LHCN-M2 (cell line): ENCODE results near the gene PTER. TPM values are rescaled to one million over a fixed set of nuclear protein-coding genes. Genes with fewer than 3 reads are reported as not detected.
A peak's percentile ranks its signal among the peaks of the same experiment; 100 is the strongest.

Source experiments
- DNase-seq: peaks from one replicate; pipeline ENCODE4 v3.0.0-alpha.2; 2012; ENCODE audit warnings: low read depth
- polyA plus RNA-seq: library from polyadenylated mRNA; unstranded; fragments of >200 nt; gene quantifications from one replicate; pipeline ENCODE4 v1.2.1, GENCODE V29; 2012; ENCODE audit warnings: missing spikeins
- total RNA-seq: library from RNA; depleted of rRNA; stranded (reverse); fragments of >200 nt; gene quantifications from 2 replicates; pipeline ENCODE4 v1.2.3, GENCODE V29; 2014; rRNA removed

Gene PTER, protein sequence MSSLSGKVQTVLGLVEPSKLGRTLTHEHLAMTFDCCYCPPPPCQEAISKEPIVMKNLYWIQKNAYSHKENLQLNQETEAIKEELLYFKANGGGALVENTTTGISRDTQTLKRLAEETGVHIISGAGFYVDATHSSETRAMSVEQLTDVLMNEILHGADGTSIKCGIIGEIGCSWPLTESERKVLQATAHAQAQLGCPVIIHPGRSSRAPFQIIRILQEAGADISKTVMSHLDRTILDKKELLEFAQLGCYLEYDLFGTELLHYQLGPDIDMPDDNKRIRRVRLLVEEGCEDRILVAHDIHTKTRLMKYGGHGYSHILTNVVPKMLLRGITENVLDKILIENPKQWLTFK
- total RNA-seq: 5.8 and 8.7 TPM in 2 replicates
- 1.7 TPM for polyA plus RNA-seq

DNA sequence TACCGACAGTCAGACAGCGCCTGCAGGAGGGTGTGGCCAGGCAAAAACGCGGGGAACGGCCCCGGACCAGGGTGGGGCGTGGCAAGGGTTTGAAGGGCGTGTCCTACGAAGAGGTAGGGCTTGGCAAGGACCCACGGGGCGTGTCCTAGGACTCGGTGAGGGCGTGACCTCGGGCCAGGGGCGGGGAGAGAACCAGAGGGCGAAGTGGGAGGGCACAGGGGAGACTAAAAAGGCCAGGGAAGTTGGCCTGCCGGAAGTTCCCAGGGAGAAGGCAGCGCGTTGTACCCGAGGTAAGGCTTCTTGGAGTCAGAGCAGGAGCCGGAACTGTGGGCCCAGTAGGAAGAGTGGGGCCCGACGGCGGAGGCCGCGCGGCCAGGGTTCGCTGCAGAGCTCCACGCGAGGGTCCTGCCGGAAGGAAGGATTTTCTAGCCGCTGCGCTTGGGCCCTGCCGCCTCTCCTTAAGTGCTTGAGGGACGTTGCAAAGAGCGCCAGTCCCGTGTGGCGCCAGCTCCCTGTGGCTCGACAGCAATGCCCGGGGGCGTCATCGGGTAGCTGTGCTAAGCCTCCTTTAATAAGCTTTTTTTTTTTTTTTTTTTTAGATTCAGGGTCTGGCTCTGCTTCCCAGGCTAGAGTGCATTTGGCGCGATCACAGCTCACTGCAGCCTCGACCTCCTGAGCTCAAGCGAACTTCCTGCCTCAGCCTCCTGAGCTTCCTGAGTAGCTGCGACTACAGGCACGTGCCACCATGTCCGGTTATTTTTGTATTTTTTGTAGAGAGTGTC is at the start of gene PTER:
Gene PTER, plus strand, starts transcription at position 253 of the 782 bp plus-strand sequence. CDS start 47,375 bp downstream, outside the sequence.
- peak; percentile 80 for DNase-seq

DNA sequence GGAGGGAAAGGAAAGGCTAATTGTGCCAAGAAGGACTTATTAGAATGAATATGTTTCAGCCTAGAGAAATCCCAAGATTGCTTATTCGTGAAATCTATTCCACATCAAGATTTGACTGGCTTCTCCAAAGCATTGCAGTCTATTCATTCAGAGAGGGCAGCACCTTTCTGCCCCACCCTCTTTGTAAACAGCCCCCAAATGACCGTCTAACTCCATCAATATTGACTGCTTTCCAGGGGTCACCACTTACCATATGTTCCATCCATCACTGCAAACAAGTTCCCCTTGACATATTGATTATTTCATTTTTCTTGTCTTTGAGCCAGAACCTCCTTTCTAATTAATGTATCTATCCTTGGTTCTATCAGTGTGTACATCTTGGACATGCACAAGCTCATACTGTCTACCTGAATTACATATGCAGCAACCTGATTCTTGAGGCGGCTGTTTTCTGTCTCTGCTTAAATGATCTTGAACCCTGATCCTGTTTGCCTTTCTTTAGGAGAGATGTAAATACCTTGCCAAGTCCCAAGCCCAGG is 44.2 kb upstream of the PTER start:
- no peak for DNase-seq

DNA sequence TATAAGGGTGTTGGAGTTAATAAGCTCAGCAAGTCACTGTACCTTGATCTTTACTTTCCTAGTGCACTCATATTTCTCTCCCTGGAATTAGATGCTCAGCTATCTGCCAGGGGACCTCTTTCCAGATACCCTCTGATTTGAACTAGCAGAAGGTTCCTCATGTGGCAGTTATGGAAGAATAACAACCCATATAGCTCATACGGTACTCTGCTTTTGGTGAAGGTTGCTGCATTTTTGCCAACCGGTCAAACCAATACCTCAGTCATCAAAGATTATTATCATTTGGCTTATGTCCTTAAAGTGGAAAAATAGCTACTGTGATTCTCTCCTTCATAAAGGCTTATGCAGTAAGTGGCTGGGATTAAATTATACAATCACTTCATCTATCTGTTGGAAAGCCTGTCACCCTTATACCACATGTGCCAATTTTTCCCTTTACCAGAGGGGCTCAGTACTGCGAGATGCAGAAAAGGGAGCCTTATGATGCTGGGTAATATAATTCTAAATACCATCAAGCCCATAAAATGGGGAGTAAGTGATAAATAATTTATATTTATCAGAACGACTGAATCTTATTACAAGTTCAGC is 43.4 kb upstream of the PTER start:
- DNase-seq: no peak

DNA sequence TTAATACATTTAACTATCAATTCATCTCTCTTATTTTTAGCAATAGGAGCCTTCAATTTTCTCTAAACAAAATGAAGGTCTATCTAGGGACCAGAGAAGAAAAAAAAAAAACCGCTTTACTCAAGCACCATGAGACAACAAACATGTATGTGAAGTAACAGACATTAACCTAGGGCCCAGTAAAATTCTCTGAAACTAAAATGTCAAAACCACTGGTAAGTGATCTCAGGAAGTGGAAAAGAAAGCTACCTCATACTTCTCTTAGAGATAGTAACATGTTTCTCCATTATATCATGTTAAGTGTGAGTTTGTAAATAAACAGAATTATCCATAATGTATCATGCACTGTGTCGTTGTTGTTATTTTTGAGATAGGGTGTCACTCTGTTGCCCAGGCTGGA is 35.4 kb upstream of the PTER start:
- DNase-seq: no peak

DNA sequence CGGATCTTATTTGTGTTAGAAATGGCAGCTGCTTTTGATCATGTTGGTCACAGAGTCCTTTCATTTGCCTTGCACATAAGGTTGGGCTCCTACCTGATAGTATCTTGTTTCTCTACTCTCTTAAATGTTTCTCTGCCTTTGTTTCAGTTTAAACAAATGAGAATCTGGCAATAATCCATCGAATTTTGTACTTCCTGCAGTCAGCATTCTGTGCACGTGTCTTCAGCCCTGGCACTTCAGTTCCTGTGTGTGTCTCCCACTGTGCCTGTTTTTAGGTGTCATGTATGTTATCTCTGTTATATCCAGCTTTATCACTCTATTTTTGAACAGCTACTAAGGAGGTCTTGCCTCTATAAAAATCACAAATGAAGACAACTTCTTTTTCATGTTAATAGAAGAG is 28.4 kb upstream of the PTER start:
- no peak for DNase-seq

DNA sequence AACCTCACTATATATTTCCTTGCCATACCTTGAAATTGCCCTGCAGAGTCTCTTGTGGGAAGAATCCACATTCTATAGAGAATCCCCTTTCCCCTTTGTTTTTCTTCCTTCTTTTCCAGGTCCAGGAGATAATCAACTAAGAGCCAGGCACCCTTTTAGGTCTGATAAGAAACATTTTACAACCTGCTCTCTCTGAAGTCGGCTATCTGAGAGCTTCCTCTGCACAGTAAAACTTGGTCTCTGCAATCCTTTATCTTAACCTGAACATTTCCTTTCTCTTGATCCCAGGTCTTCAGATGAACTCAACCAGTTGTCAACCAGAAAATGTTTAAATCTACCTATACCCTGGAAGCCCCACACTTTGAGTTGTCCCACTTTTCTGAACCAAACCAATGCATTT is 19.5 kb upstream of the PTER start:
- no peak for DNase-seq

DNA sequence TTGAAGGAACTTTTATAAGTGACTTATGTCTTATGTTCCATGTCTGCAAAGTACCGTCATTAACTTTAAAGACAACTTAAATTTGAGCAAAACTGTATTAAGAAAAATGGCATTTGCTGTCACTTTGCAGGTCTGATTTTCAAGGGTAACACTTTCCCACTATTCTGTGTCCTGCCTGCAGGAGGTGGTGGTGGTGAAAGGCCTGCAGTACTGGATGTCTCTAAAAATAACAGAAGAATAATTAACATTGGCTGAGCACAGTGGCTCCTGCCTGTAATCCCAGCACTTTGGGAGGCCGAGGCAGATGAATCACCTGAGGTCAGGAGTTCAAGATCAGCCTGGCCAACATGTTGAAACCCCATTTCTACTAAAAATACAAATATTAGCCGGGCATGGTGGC is 13.2 kb upstream of the PTER start:
- no peak for DNase-seq

DNA sequence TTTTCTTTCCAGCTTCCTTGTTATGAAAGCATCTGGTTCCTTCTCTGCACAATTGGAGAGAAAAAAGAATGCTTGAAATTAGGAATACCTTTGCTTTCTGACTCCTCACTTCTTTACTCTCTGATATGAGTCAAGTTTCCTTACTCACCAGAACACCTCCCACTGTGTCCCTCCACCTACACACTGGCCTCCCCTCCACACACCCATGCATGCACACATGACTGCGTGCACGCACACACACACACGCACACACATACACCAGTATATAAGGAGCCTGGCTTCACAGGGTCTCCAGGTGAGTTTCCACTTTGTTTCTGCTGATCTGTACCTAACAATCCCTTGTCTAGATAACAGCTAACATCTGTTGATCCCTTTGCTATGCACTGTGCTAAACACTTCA is 11.4 kb upstream of the PTER start:
- no peak for DNase-seq

DNA sequence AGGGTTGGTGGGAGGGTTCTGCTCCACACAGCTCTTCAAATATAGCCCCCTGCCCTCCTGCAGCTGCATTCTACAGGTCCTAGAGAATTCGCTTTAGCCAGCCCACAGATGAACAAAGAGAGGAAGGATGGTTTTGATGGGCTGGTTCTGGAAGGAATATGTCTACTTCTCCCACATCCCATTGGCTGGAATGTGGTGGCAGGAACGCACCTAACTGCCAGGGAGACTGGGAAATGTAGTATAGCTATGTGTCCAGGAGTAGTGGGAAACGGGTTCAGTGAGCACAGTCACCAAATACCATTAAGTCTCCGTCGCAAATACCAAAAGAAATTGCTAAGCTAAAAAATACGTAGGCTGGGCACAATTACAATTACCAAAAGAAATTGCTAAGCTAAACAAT is 7.3 kb upstream of the PTER start:
- no peak for DNase-seq

DNA sequence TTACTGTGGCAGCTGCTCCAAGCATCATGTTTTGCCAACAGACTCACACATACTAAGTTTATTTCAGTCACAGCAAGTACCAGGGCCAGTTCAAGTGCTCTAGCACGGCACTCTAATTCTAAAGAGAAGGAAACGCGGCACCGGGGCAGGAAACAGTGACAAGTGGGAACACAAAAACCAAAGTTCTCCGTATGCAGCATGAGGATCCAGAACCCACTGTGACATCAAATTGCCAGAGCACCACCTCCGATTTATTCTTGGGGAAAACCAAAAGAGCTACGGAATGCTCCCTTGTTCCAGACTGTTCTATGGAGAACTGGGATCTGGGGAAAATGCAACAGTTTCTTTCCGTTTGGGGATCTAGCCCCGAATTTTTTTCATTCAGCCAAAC is 448 bp upstream of the PTER start:
- peak; percentile 14 for DNase-seq

DNA sequence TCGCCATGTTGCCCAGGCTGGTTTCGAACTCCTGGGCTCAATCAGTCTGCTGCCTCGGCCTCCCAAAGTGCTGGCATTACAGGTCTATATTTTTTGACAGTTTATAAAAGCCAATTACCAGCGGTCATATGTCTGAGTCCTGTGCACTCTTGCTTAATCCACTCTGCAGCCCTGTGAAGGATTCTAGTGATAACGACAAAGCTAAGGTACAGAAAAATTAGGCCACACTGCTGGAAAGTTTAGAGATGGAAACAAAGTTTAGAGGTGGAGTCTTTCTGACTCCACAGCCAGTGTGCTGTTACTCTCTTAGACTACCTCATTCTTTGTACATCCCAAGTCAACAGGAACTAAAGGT is 707 bp downstream of the PTER start:
- DNase-seq: no peak

DNA sequence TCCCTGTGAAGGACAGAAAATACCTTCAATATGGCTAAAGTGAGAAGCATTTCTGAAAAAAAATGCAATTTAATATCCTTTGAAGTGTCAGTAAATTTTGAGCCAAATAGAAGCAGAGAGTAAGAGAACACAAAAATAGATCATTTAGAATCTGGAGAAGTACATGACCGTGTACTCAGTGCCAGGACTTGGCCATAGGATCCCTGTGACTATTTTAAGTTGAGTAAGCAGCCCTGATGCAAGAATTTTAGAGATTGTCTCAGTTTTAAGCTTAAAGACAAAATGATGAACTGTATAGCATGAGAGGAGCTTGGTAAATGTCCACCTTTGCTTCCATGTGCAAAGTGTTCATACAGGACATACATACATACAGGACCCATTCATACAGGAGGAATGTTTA is 2.5 kb downstream of the PTER start:
- no peak for DNase-seq

DNA sequence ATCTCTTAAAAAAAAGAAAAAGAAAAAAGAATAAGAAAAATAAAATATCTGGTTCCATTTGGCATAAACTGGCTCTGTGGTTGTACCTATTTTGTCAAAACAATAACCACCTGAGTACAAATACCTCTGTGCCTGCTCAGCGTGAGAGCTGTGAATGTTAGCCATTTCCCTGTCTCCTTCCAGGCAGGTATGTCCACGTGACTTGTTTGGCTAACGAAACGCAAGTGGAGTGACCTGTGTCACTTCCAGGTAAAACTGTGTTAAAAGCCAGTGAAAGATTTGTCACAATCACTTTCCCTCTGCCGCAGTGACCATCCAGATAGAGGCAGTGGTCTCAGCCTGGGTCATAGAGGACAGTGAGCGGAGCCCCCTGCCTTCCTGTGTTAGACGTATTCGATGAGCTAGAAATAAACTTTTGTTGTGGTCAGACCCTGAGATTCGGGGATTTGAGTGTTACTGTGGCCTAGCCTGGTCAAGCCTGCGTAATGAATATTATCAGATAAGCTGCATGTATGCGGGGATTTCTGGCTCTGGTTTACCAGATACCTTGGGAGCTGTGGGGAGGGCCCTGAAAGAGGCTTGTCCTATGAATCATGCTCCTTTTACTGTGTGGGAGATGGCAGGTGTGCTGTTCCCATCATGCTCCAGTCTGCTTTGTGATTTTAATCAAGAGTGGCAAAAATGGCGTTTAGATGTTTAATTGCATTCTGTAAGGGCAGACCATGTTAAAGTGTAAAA is 3.8 kb downstream of the PTER start:
- no peak for DNase-seq

DNA sequence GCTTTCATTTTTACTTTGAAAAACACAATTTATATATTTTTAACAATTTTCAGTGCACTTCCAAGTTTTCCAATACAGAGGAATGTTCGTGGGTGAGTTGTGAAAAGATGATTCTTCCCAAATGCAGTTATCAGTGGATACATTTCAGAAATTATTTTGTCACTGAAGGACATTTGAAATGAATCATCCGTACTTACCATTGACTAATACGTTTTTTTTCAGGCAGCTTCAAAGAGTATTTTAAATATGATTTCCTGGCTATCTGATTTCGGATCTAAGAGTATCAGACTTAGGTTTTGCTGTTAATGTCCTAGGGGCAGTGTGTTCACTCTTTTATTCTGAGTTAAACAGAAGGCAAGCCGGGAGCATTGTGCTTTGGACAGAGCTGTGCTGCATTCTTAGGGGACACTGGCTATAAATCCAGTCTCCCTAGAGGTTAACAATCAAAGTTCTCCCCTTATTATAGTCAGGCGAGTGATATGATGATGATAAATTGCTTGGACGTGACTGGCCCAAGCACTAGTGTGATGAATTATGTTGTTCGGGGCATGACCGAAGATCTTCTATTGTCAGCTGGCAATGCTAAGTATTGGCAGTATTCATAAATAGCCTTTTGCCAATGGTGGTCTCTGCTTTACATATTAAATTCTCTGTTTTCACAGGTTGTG is 4.5 kb downstream of the PTER start:
- peak; percentile 29 for DNase-seq

DNA sequence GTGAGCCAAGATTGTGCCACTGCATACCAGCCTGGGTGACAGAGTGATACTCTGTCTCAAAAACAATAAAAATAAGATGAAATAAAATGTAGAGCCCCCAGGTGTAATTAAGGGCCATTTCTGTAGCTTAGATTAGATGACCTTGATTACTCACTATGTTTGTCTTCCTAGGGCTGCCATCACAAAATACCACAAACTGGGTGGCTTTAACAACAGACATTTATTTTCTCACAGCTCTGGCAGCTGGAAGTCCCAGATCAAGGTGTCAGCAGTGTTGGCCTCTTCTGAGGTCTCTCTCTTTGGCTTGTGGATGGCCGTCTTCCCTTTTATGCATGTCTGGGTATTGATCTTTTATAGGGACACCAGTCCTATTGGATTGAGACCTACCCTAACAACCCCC is 6.1 kb downstream of the PTER start:
- DNase-seq: no peak

DNA sequence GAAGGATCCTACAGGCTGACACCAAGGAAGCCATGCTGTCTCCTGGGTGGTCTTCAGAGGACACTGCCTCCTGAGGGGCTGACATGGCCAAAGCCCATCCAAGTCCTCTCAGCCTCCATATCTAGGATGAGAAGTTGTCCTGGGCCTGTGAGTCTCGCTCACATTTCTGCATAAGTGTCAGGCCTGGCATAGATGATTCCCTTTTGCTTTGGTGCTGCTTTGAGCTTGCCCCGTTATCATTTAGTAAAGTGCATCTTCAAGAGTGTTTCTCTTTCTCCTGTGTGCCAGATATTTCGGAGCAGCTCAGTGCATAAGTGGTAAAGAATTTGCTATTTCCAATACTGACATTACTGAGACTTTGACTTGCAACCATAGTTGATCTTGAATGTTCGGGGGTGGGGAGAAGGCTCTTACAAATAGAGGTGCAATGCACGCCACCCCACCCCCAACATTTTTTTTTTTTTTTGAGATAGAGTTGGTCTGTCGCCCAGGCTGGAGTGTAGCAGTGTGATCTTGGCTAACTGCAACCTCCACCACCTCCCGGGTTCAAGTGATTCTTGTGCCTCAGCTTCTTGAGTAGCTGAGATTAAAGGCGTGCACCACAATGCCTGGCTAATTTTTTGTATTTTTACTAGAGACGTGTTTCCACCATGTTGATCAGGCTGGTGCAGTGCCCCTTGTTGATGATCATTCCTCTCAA is 9.1 kb downstream of the PTER start:
- no peak for DNase-seq

DNA sequence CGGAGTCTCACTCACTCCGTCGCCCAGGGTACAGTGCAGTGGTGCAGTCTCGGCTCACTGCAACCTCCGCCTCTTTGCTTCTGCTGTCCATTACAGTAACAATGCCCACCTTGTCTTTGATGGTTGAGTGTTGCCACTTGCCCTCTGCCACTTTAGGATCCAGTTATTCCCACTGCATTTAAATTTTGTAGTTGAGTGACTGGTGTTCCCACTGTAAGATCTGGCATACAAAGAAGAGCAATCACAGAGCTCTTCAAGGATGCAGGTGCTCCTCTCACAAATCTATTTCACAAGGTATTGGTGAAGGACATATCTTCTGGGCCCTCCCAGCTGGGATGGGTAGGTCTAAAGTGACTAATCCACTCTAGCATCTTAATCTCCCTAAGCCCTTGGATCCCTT is 12.6 kb downstream of the PTER start:
- no peak for DNase-seq

DNA sequence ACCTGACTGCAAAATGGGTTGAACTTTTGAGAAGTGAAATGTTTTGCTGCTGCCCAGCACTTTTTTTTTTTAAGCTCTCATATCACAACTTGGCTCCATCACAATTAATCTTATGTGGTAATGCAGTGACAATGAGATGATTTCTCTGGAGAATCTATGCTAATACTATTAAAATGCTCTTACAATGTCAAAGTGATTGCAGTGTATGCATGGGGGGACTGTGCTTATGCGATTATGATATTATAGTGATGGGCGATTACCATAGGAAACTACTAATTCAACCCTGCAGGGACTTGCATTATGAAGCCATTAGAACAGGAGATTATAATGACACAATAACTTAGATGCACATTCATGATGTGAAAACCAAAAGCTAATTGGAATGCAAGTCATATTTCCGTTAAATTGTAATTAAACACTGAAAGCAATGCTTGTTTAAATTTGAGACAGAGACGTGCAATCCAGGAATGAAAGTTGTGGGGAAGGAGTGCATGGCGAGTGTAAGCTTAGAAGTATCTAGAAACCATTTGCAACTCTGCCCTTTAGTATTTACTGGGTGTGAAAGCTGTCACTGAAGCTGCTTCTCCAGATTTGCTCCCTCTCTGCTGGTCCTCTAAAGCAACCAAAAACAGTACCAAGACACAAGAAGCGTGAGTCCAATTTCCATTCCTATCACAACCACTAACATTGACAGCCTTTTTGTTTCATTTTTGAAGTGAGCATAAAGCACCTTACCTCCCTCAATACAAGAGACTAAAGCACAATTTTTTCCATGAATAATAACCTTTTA is 21.6 kb downstream of the PTER start:
- no peak for DNase-seq

DNA sequence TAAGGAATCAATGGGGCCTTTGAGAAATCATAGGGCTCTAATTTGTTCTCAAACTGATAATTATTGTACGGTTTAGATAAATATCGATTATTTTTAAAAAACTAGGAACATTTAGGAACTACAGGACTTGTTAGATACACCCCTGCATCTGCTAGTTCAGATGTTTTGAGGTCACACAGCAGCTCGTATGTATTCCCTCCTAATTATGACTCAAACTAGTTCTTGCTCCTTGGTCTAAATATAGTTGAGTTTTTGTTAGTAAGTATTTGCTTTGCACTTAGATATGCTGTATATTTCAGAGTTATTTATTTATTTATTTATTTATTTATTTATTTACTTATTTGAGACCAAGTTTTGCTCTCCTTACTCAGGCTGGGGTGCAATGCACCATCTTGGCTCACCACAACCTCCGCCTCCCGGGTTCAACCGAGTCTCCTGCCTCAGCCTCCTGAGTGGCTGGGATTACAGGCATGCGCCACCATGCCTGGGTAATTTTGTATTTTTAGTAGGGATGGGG is 22.7 kb downstream of the PTER start:
- peak; percentile 11 for DNase-seq

DNA sequence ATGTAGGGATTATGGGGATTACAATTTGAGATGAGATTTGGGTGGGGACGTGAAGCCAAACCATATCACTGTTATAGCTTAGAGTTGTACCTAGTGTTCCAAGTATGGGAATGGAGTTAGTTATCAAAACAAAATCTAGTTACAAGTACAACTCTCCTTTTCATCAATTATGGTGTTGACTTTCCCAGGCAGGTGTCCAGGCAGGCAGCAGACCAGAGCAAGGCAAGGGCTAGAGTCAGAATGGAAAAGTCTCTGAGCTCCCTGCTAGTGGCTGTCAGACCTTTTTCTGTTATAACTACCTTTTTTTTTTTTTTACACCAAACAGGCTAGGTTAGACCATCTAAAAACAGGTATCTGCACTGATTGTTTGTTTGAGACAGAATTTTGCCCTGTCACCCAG is 29.2 kb downstream of the PTER start:
- no peak for DNase-seq
